GM19463 (cell line): ENCODE results near the gene USP6NL.
A peak's percentile ranks its signal among the peaks of the same experiment; 100 is the strongest.
"Not testable (repeated sequence)": the region's sequence is repeated elsewhere in the genome, so short reads cannot be mapped to it uniquely, and the experiment has no call there.

Source experiments
- ATAC-seq: cut with Tn5 transposase; IDR thresholded peaks from one replicate; pipeline ENCODE4 v1.9.1; 2021; ENCODE audit warnings: mild to moderate bottlenecking, moderate library complexity; ENCODE audit not compliant: unreplicated experiment

Gene USP6NL

GRCh38 chr10:11611248-11612020 lies at the start of gene USP6NL:
TSS of gene USP6NL (minus strand) at chr10:11611650. CDS start at chr10:11597634, 14,016 bp downstream.
- peak; percentile 63 for ATAC-seq

- ATAC-seq: no peak
Measured at GRCh38 chr10:11658801-11659368, 47.4 kb upstream of the USP6NL start.

GRCh38 chr10:11655836-11656235 lies 44.4 kb upstream of the USP6NL start:
- ATAC-seq: no peak

DNA sequence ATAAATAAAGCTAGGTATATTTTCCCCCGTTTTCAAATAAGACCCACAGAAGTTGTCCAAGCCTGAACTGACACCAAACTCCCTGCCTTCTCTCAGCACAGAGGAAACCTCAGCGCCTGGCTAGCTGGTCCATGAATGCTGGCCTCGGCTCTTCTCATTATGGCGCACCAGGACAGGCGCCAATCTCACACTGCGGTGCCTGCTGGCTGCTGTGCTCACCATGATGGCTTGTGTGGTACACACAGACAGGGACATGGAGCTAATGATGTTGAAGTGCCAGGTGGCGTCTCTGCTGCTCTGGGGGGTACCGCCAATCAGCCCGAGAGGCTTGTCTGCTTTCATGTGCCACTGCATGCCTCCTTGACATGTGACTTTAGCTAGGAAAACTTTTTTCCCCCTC lies 43.2 kb upstream of the USP6NL start:
- no peak for ATAC-seq

GRCh38 chr10:11653758-11654471 lies 42.5 kb upstream of the USP6NL start:
- no peak for ATAC-seq

DNA sequence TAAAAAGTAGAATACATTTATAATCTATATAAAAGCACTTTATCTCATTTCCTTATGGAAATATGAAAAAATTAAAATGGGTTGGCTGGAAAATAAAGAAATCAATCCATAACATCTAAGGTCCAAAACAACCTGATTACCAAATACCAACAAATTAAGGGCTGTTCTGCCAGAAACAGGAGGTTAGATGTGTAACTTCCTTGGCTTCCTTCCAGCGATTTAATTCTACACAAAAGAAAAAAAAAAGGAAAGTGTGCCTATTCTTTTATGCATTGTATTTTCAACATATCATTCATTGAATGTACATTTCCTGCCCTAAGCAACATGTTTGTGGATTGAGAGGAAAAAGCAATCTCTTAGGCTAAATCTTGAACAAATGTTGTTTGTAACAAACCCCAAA lies 36.2 kb upstream of the USP6NL start:
- no peak for ATAC-seq

- no peak for ATAC-seq
Measured at GRCh38 chr10:11646450-11646849, 35.0 kb upstream of the USP6NL start.

- no peak for ATAC-seq
Measured at GRCh38 chr10:11643039-11643438, 31.6 kb upstream of the USP6NL start.

DNA sequence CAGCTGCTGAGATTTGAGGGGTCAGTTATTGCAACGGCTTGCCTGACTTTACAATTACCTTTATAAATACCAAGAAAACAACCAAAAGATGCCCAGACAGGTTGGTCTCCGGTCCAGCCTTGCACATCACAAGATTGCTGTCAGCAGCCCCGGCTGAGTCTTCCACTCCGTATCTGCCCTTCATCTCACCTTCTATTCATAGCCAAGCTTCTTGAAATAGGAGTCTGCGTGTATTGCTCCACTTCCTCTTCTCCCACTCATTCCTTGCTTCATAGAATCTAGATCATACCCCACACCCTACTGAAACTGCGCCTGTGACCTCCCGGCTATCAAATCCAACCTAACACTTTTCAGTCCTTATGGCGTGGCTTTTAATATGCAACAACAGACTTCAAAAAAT lies 31.1 kb upstream of the USP6NL start:
- no peak for ATAC-seq

GRCh38 chr10:11639849-11640764 lies 28.7 kb upstream of the USP6NL start:
- ATAC-seq: no peak

GRCh38 chr10:11639362-11639761 lies 27.9 kb upstream of the USP6NL start:
- no peak for ATAC-seq

DNA sequence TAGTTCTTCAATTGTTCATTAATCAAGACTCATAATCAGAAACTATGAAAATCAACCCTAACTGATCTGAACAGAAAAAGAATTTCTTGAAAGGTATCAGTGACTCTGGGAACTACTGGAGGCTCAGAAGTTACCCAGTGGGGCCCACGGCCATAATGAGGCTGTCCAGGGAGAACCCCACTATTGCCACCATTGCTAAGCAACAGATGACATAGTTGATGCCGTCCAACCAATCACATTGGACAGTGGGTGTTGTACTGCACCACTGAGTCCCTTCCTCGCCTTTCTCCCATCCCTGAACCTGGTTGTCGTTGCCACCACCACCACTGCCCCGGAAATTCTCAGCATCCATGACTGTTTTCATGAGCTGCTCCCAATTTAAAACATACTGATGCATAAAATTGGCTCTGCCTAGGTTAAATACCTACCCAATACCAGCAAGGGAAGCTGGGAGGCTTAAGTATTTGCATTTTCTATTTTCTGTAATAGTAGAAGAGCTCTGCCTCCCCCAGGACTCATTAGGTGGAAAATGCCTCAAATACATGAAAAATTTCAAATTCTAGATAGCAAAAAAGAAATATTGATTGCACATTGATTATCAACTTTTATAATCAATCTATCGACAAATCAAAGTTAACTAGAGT lies 26.7 kb upstream of the USP6NL start:
- ATAC-seq: peak; percentile 92

DNA sequence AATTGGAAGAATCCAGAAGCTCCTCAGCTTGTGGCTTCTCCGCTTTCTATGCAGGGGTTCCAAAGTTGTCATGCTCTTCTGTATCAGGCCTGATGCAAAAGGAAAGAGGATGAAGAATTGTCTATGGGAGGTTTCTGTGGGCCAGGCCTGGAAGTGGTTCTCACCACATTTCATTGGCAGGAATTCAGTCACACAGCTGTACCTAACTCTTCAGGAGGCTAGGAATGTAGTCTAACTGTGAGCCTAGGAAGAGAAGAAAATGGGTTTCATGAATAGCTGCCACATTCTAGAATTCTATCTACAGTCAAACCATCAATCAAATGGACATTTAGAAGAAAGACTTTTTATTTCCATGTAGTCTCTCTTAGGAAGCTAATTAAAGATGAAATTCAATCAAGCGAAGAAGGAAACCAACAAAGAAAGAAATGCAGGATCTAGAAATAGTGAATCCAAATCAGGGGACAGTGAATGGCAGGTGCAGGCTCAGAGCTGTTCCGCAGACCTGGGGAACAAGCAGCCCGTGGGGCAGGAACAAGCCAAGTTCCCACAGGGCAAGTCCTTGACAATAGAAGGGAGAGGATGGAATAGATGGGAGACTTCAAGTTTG lies 25.4 kb upstream of the USP6NL start:
- no peak for ATAC-seq

DNA sequence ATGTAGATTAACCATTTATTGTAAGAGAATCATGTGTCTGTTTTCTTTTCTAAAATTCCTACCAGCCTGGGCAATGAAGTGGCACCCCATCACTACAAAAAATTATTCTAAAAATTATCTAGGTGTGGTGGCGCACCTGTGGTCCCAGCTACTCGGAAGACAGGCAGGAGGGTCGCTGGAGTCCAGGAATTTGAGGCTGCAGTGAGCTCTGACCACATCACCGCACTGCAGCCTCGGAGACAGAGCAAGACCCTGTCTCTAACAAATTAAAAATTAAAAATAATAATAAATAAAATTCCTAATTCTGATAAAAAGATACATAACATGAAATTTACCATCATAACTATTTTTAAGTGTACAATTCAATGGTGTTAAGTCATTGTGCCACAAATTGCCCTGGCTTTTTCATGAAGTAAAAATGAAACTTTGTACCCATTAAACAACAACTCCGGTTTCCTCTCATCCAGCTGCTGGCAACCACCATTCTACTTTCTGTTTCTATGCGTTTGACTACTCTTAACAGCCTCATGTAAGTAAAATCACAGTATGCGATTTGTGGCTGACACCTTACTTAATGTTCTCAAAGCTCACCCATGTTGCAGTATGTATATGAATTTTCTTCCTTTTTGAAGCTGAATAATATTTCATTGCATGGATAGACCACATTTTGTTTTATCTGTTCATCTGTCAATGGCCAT lies 20.6 kb upstream of the USP6NL start:
- ATAC-seq: peak; percentile 100

- ATAC-seq: no peak
Measured at GRCh38 chr10:11631291-11631690, 19.8 kb upstream of the USP6NL start.

GRCh38 chr10:11629731-11630130 lies 18.3 kb upstream of the USP6NL start:
- ATAC-seq: no peak

DNA sequence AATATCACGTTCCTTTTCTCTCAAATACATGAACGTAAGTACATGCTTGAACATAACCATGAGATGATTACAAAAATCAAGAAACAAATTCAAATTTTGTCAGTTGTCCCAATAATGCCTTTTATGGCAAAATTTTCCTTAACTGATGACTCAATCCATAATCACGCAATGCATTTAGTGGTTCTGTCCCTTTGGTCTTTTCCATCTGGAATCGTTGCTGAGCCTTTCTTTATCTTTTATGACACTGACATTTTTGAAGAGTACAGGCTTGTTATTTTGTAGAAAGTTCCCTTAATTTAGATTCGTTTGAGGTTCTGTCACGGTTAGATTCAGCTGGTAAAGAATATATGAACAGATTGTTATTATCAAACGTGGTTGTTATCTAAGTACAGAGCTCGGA lies 16.5 kb upstream of the USP6NL start:
- not testable (repeated sequence) for ATAC-seq

DNA sequence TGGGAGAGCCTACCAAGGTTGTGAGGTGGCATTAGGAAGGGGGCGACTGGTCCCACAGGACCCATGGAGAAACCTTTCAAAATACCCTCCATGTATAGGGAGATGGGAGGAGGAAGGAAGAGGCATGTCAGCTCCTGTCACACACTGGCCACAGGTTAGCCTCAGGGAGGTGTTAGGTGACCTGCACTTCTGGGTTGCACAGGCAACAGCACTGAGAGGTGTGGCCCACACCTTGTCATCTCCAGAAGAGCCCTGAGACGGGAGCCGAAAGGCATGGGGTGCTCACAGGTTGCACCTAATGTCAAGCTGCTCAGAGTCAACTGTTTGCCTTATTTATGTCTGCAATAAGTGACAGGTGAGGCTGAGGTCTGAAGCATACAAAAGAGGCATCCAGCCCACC lies 14.6 kb upstream of the USP6NL start:
- no peak for ATAC-seq

DNA sequence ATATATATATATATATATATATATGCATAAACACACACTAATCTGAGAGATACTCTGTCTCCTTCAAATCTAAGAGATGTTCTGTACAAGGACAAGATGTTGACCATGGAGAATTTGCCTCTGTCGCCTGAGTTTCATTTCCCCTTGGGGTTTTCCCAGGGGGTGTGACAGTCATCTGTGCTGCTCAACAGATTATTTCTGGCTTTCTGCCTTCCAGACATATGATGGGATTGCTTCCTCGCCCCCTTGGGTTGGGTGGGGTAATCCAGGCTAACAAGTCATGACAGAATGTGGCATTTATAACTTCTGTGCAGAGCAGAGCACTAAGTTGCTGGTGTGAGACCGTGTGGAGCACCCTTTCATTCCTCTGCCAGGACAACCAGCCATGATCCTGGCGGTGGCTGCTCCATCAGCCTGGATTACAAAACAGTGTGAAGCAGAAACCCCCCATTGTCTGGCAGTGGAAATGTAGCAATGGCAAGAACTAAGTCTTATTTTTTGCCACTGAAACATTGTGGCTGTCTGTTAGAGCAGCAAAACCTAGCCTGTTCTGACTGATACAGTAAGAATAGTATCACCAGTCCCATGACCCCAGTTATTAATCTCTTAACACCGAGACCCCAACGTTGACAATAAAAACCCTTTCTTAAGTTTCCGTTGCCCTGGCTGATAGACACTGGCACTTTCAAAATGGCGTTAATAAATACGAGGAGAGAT lies 13.7 kb upstream of the USP6NL start:
- peak; percentile 91 for ATAC-seq
